HCT116 (cell line): ENCODE measurements around the gene EVX2. TPM values are rescaled to one million over a fixed set of nuclear protein-coding genes. Genes with fewer than 3 reads are reported as not detected.

Experiments used
- ATAC-seq: fragments of 200-7000 bp; cut with Tn5 transposase; 2 replicates; pipeline ENCODE4 v1.9.1; 2020; ENCODE audit warnings: mild to moderate bottlenecking, moderate library complexity
- BruUV-seq: library from RNA; stranded (reverse); fragments of 400-500 nt; replicated peaks from 2 replicates; lab custom pipeline; 2021; lab: Mats Ljungman, UMichigan
- CTCF ChIA-PET: fragments of 300-600 bp; sonication (Branson Sonifier 250); formaldehyde crosslinking; loops from one replicate; lab custom pipeline; 2021; ENCODE audit warnings: antibody characterized with exemption; lab: Charles Lee
- POLR2A ChIA-PET: fragments of 300-600, 350-600 bp; sonication (Branson Sonifier 250); formaldehyde crosslinking; loops from one replicate; lab custom pipeline; 2021; ENCODE audit warnings: antibody characterized with exemption; lab: Charles Lee
- RAD21 ChIA-PET, 2 experiments: fragments of 300-600 bp; sonication (Branson Sonifier 250); formaldehyde crosslinking; loops; one replicate each; lab custom pipeline; 2023; ENCODE audit warnings: low total read pairs in 2 of 2; ENCODE audit not compliant: uncharacterized antibody in 2 of 2, unreplicated experiment in 2 of 2, low non-redundant PET in 1 of 2; lab: Charles Lee
- DNase-seq: peaks from one replicate; pipeline ENCODE4 v3.0.0-alpha.2; 2010; ENCODE audit warnings: low read depth, low spot score
- H2AFZ ChIP-seq: fragments of 200-600 bp; shearing (Covaris generic), sonication (generic); 2 replicates; pipeline ENCODE4 v1.6.1; 2017; ENCODE audit warnings: low read depth, mixed run types, mixed read lengths, antibody characterized with exemption, low read length; ENCODE audit not compliant: poor library complexity, severe bottlenecking
- H3K27ac ChIP-seq: 2 replicates; pipeline ENCODE4 v1.5.1; 2012; ENCODE audit warnings: low read depth, low read length
- H3K27me3 ChIP-seq: fragments of 200-600 bp; sonication (generic); 2 replicates; pipeline ENCODE4 v1.6.1; 2016; ENCODE audit warnings: mixed run types, low read length, mixed read lengths; ENCODE audit not compliant: insufficient read depth
- H3K36me3 ChIP-seq, 2 experiments: fragments of 200-500 bp in 1 of 2; fragments of 200-600 bp in 1 of 2; sonication (Bioruptor generic) in 1 of 2; sonication (generic) in 1 of 2; 2 replicates each; pipeline versions ENCODE4 v1.5.1 to v1.6.1; 2014 to 2016; ENCODE audit warnings: low read length in 2 of 2, inconsistent platforms in 1 of 2, mixed read lengths in 1 of 2, mixed run types in 1 of 2; ENCODE audit not compliant: insufficient read depth in 2 of 2, control insufficient read depth in 1 of 2
- H3K4me1 ChIP-seq, 2 experiments: fragments of 200-600 bp in 1 of 2; sonication (generic) in 1 of 2; 2 replicates each; pipeline versions ENCODE4 v1.5.1 to v1.6.1; 2012 to 2017; ENCODE audit warnings: low read length in 2 of 2, inconsistent platforms in 1 of 2, mild to moderate bottlenecking in 1 of 2, mixed read lengths in 1 of 2, mixed run types in 1 of 2, moderate library complexity in 1 of 2; ENCODE audit not compliant: insufficient read depth in 2 of 2, control insufficient read depth in 1 of 2
- H3K4me2 ChIP-seq: fragments of 200-600 bp; sonication (generic); 2 replicates; pipeline ENCODE4 v1.6.1; 2017; ENCODE audit warnings: mixed run types, low read length, mixed read lengths
- H3K4me3 ChIP-seq, 2 experiments: fragments of 200-600 bp in 1 of 2; sonication (generic) in 1 of 2; replicated peaks in 1 of 2; 2 replicates each; pipeline ENCODE4 v1.5.1; 2011 to 2016; ENCODE audit warnings: low read length in 2 of 2, control low read depth in 1 of 2, low read depth in 1 of 2, mild to moderate bottlenecking in 1 of 2, mixed read lengths in 1 of 2, mixed run types in 1 of 2
- H3K79me2 ChIP-seq: fragments of 200-600 bp; sonication (generic); 2 replicates; pipeline ENCODE4 v1.6.1; 2017; ENCODE audit warnings: mild to moderate bottlenecking, mixed run types, low read length, moderate library complexity, mixed read lengths; ENCODE audit not compliant: insufficient read depth
- H3K9ac ChIP-seq: fragments of 200-600 bp; sonication (generic); 2 replicates; pipeline ENCODE4 v1.6.1; 2016; ENCODE audit warnings: low read length, mixed read lengths
- H3K9me2 ChIP-seq: fragments of 200-600 bp; sonication (generic), shearing (Covaris generic); 2 replicates; pipeline ENCODE4 v1.6.1; 2017; ENCODE audit warnings: mixed run types, mild to moderate bottlenecking, moderate library complexity; ENCODE audit not compliant: insufficient read depth
- H3K9me3 ChIP-seq, 2 experiments: fragments of 200-500 bp in 1 of 2; fragments of 200-600 bp in 1 of 2; sonication (Bioruptor generic) in 1 of 2; sonication (generic) in 1 of 2; 2 replicates each; pipeline ENCODE4 v1.6.1; 2014 to 2017; ENCODE audit warnings: low read length in 2 of 2, mixed read lengths in 2 of 2, inconsistent platforms in 1 of 2, low read depth in 1 of 2, mild to moderate bottlenecking in 1 of 2, mixed run types in 1 of 2, moderate library complexity in 1 of 2; ENCODE audit not compliant: control insufficient read depth in 1 of 2, insufficient read depth in 1 of 2
- H4K20me1 ChIP-seq: fragments of 200-600 bp; sonication (generic), shearing (Covaris generic); 2 replicates; pipeline ENCODE4 v1.6.1; 2017; ENCODE audit warnings: mixed run types, mild to moderate bottlenecking, moderate library complexity; ENCODE audit not compliant: insufficient read depth
- CBX3 ChIP-seq: IDR thresholded peaks from 2 replicates; pipeline ENCODE4 v1.6.1; 2012; ENCODE audit warnings: low read depth
- CEBPB ChIP-seq: IDR thresholded peaks from 2 replicates; pipeline ENCODE4 v1.6.1; 2012; ENCODE audit warnings: low read depth
- ELF1 ChIP-seq: IDR thresholded peaks from 2 replicates; pipeline ENCODE4 v1.6.1; 2012; ENCODE audit warnings: low read depth, borderline replicate concordance
- EZH2phosphoT487 ChIP-seq: fragments of 200-600 bp; IDR thresholded peaks from 2 replicates; pipeline ENCODE4 v1.6.1; 2018; ENCODE audit warnings: antibody characterized with exemption, borderline replicate concordance
- FOSL1 ChIP-seq: IDR thresholded peaks from 2 replicates; pipeline ENCODE4 v1.6.1; 2012; ENCODE audit warnings: low read depth
- JUND ChIP-seq: IDR thresholded peaks from 2 replicates; pipeline ENCODE4 v1.6.1; 2012
- POLR2A ChIP-seq: IDR thresholded peaks from 2 replicates; pipeline ENCODE4 v1.7.0; 2011; ENCODE audit warnings: borderline replicate concordance; ENCODE audit not compliant: insufficient read depth, insufficient read length; ENCODE audit errors: extremely low read depth
- RAD21 ChIP-seq: IDR thresholded peaks from 2 replicates; pipeline ENCODE4 v1.6.1; 2012; ENCODE audit warnings: low read depth, mild to moderate bottlenecking
- SP1 ChIP-seq: IDR thresholded peaks from 2 replicates; pipeline ENCODE4 v1.6.1; 2012; ENCODE audit warnings: low read depth
- SRF ChIP-seq: IDR thresholded peaks from 2 replicates; pipeline ENCODE4 v1.6.1; 2012; ENCODE audit warnings: low read depth
- YY1 ChIP-seq: IDR thresholded peaks from 2 replicates; pipeline ENCODE4 v1.6.1; 2011; ENCODE audit warnings: low read length, low read depth, moderate library complexity, mild to moderate bottlenecking; ENCODE audit not compliant: insufficient replicate concordance; ENCODE audit errors: extremely low read depth
- intact Hi-C: fragments of 100-400 bp; cut with micrococcal nuclease; formaldehyde crosslinking; loops from 2 replicates; pipeline ENCODE4 v1.10.0; 2022
- total RNA-seq: library from RNA; stranded (reverse); gene quantifications from one replicate; pipeline ENCODE4 v1.2.1, GENCODE V29; 2021; ENCODE audit not compliant: unreplicated experiment
- TF ChIP-seq, protein P1 (sequence below): IDR thresholded peaks from 2 replicates; pipeline ENCODE4 v1.6.1; 2011; ENCODE audit warnings: mild to moderate bottlenecking, low read length, moderate library complexity; ENCODE audit not compliant: insufficient replicate concordance; ENCODE audit errors: extremely low read depth
- TF ChIP-seq, protein P2 (sequence below): IDR thresholded peaks from 2 replicates; pipeline ENCODE4 v1.6.1; 2012
- TF ChIP-seq, protein P3 (sequence below): IDR thresholded peaks from 2 replicates; pipeline ENCODE4 v1.6.1; 2012; ENCODE audit warnings: low read depth
- TF ChIP-seq, protein P4 (sequence below): IDR thresholded peaks from 2 replicates; pipeline ENCODE4 v1.6.1; 2012

Gene EVX2
- total RNA-seq, 1 experiment from 2014 or later = not detected

- Histone ChIP-seq H3K9ac (no peak overlapping the region), H3K27me3 (no peaks in the 10 kb centered on the region), H4K20me1 (no peaks in the 10 kb centered on the region), H3K27ac (no peak overlapping the region), H3K79me2 (no peaks in the 10 kb centered on the region), H3K9me3 (no peaks in the 10 kb centered on the region), H3K9me2 (no peaks in the 10 kb centered on the region), H3K4me2 (no peak overlapping the region), H3K4me3 (no peak overlapping the region), H3K4me1 (peaks cover 0 to 11% of the 10 kb centered on the region in 2 experiments; a peak in 1 of 4 replicates), H2AFZ (peak overlapping the region; percentile 88), H3K36me3 (no peaks in the 10 kb centered on the region)
- no TSS peak for BruUV-seq
- POLR2A ChIA-PET = no interaction called here
- no peak for DNase-seq
- intact Hi-C loops = no loop called here
- RAD21 ChIA-PET = no interaction called here
- CTCF ChIA-PET = interaction anchor here (0.6 to 2.2 kb wide), 7 partner anchors 9 to 542 kb away, joined by 3 to 11 read pairs (median 7); no protein-coding TSS in a partner anchor
- TF ChIP-seq, protein P1, sequence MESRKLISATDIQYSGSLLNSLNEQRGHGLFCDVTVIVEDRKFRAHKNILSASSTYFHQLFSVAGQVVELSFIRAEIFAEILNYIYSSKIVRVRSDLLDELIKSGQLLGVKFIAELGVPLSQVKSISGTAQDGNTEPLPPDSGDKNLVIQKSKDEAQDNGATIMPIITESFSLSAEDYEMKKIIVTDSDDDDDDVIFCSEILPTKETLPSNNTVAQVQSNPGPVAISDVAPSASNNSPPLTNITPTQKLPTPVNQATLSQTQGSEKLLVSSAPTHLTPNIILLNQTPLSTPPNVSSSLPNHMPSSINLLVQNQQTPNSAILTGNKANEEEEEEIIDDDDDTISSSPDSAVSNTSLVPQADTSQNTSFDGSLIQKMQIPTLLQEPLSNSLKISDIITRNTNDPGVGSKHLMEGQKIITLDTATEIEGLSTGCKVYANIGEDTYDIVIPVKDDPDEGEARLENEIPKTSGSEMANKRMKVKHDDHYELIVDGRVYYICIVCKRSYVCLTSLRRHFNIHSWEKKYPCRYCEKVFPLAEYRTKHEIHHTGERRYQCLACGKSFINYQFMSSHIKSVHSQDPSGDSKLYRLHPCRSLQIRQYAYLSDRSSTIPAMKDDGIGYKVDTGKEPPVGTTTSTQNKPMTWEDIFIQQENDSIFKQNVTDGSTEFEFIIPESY = no peak
- no peak for TF ChIP-seq SRF
- TF ChIP-seq CBX3 = no peak
- no peak for TF ChIP-seq SP1
- TF ChIP-seq, protein P2, sequence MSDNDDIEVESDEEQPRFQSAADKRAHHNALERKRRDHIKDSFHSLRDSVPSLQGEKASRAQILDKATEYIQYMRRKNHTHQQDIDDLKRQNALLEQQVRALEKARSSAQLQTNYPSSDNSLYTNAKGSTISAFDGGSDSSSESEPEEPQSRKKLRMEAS = no peak
- no peak for TF ChIP-seq FOSL1
- TF ChIP-seq EZH2phosphoT487 = no peak
- TF ChIP-seq RAD21 = no peak
- TF ChIP-seq JUND = no peak
- TF ChIP-seq YY1 = no peak
- TF ChIP-seq, protein P3, sequence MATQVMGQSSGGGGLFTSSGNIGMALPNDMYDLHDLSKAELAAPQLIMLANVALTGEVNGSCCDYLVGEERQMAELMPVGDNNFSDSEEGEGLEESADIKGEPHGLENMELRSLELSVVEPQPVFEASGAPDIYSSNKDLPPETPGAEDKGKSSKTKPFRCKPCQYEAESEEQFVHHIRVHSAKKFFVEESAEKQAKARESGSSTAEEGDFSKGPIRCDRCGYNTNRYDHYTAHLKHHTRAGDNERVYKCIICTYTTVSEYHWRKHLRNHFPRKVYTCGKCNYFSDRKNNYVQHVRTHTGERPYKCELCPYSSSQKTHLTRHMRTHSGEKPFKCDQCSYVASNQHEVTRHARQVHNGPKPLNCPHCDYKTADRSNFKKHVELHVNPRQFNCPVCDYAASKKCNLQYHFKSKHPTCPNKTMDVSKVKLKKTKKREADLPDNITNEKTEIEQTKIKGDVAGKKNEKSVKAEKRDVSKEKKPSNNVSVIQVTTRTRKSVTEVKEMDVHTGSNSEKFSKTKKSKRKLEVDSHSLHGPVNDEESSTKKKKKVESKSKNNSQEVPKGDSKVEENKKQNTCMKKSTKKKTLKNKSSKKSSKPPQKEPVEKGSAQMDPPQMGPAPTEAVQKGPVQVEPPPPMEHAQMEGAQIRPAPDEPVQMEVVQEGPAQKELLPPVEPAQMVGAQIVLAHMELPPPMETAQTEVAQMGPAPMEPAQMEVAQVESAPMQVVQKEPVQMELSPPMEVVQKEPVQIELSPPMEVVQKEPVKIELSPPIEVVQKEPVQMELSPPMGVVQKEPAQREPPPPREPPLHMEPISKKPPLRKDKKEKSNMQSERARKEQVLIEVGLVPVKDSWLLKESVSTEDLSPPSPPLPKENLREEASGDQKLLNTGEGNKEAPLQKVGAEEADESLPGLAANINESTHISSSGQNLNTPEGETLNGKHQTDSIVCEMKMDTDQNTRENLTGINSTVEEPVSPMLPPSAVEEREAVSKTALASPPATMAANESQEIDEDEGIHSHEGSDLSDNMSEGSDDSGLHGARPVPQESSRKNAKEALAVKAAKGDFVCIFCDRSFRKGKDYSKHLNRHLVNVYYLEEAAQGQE = no peak
- no peak for TF ChIP-seq POLR2A
- TF ChIP-seq CEBPB = no peak
- no peak for TF ChIP-seq ELF1
- TF ChIP-seq, protein P4, sequence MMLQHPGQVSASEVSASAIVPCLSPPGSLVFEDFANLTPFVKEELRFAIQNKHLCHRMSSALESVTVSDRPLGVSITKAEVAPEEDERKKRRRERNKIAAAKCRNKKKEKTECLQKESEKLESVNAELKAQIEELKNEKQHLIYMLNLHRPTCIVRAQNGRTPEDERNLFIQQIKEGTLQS = no peak
- TF ChIP-seq, all 23 proteins: peak for 0
- ATAC-seq = no peak
Observed at GRCh38 chr2:176111846-176112374, 28.1 kb upstream of the EVX2 start.
